Hepatocyte (in vitro differentiated cells): ENCODE data around the gene TMEM165.

Experiments used
- CTCF ChIP-seq: fragments of 200-600 bp; sonication (generic); IDR thresholded peaks from 2 replicates; pipeline ENCODE4 v1.5.1; 2016; ENCODE audit warnings: antibody characterized with exemption, mild to moderate bottlenecking; ENCODE audit not compliant: poor library complexity
- EZH2 ChIP-seq: fragments of 200-600 bp; sonication (generic); IDR thresholded peaks from 2 replicates; pipeline ENCODE4 v1.6.1; 2016; ENCODE audit warnings: antibody characterized with exemption, mild to moderate bottlenecking, borderline replicate concordance
- EZH2phosphoT487 ChIP-seq: fragments of 200-600 bp; sonication (generic); IDR thresholded peaks from one replicate; pipeline ENCODE4 v1.6.1; 2018; ENCODE audit warnings: antibody characterized with exemption, mild to moderate bottlenecking, low read depth, moderate library complexity; ENCODE audit not compliant: unreplicated experiment, severe bottlenecking

GRCh38 chr4:55416176-55416575 is 20.4 kb downstream of the TMEM165 start:
- no peak for TF ChIP-seq CTCF
- no peak for TF ChIP-seq EZH2
- no peak for TF ChIP-seq EZH2phosphoT487
